ENCODE data around the gene EPHA4.

Gene EPHA4

DNA sequence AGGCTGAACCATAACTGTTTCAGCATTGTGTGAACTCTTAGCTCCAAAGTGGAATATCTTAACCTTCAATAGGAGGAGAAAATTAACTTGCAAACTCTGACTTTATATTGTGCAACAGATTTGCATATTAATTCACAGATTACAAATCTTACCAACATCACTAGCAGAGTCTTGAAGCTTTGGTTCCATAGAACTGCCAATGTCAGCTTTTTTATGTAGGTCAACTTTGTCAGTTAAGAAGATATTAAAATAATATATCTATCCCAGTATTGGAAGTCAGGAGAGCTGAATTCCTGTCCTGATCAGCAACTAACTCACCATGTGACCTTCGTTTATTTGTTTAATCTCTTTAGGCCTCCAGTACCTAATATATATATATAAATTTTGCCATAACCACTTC, 121.8 kb downstream of the EPHA4 start:
- no peaks in the 10 kb centered on the region for H3K9me3 ChIP-seq (ENCODE audit: control insufficient read depth in 5 of 5, low read length in 5 of 5)
- no peak overlapping the region for H3K9ac ChIP-seq (ENCODE audit: low read length in 5 of 5)
- peaks cover 0 to 12% (median 0%) of the 10 kb centered on the region in 5 donors for H3K4me1 ChIP-seq (ENCODE audit: control insufficient read depth in 5 of 5, insufficient read depth in 5 of 5, low read length in 5 of 5)
- no peak overlapping the region for H3K4me3 ChIP-seq (ENCODE audit: low read depth in 1 of 5, low read length in 5 of 5)
- H3K27ac ChIP-seq (ENCODE audit: low read depth, low read length) = no peak overlapping the region
- H3K36me3 ChIP-seq (ENCODE audit: control insufficient read depth in 5 of 5, insufficient read depth in 5 of 5, low read length in 5 of 5) = peaks cover 0 to 10% (median 2%) of the 10 kb centered on the region in 5 donors
- no peaks in the 10 kb centered on the region for H3K27me3 ChIP-seq (ENCODE audit: control insufficient read depth in 5 of 5, insufficient read depth in 4 of 5, low read length in 5 of 5)

DNA sequence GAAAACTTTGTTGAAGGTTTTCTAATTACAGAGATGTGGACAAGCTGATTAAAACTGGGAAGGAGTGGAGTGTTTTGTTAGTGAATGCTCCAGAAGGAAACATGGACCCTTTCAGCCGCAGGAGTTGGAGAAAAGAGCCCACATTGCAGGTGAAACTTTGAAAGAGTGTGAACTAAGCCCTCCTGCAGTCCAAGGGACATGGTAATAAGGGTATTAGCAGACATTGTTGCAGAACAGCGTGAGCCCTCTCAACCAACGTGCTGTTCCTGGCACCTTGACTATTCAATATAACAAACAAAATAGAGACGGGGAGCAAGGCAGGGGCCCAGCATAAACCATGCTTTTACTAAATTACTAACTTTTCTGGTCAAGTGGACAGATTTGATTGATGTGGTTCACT, 122.7 kb downstream of the EPHA4 start:
- peaks cover 0 to 13% (median 0%) of the 10 kb centered on the region in 5 donors for H3K4me1 ChIP-seq (ENCODE audit: control insufficient read depth in 5 of 5, insufficient read depth in 5 of 5, low read length in 5 of 5)
- H3K9me3 ChIP-seq (ENCODE audit: control insufficient read depth in 5 of 5, low read length in 5 of 5) = no peaks in the 10 kb centered on the region
- H3K36me3 ChIP-seq (ENCODE audit: control insufficient read depth in 5 of 5, insufficient read depth in 5 of 5, low read length in 5 of 5) = peaks cover 0 to 7% (median 2%) of the 10 kb centered on the region in 5 donors
- H3K27ac ChIP-seq (ENCODE audit: low read depth, low read length) = no peak overlapping the region
- H3K4me3 ChIP-seq (ENCODE audit: low read depth in 1 of 5, low read length in 5 of 5) = no peak overlapping the region
- H3K9ac ChIP-seq (ENCODE audit: low read length in 5 of 5) = no peak overlapping the region
- no peaks in the 10 kb centered on the region for H3K27me3 ChIP-seq (ENCODE audit: control insufficient read depth in 5 of 5, insufficient read depth in 4 of 5, low read length in 5 of 5)

DNA sequence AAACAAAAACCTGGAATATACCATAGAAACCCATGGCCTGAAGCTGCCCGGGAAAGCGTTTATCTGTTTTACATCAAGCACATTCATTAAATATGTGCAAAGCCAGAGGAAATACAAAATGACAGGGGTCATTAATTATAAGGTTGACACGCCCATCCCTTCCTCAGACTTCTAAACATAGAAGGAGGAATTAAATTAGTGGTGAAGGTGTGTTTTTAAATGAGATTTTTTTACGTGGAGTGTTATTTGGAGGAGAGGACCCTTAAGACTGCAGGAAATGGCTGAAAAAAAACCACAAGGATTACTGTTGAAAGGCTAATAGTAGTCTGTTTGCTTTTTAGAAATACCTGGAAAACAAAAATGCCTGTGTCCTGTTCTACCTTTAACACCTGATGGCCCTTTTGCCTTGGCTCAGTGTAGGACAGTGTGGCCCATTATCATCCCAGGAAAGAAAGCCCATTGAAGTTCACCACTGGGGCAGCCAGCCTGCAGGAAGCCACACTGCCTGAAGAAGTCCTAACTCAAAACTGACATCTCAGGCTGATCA, 123.2 kb downstream of the EPHA4 start:
- H3K9me3 ChIP-seq (ENCODE audit: control insufficient read depth in 5 of 5, low read length in 5 of 5) = no peaks in the 10 kb centered on the region

DNA sequence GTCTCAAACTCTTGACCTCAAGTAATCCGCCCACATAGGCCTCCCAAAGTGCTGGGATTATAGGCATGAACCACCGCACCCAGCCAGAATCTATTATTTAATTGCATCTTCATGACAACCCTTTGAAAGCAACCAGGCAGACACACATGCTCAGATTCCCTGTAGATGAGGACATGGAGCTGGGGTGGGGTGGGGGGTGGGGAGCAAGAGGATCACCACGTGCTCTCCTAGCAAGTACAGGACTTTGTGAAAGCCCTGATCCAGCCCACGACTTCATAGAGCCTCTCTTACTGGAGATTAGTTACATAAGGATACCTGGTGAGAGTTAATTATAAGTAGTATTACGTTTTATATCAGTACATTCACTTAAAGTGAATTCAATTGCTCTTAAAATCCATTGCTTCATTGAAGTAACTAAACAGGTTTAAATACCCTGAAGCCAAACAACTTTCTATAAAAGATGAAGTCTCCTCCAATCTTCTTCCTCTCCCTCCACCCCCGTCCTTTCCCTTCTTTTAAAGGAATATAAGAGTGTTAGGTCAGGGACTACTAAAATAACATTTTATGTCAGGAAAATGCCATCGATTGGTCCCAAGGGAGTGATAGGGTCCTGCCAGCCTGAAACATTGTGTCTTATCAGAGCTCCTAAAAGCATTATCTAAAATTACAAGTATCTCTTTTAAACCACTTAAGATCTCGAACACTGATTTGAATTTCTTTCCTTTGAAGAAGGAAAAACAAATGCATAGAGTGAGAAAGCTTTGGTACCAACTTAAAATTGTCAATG, 123.9 kb downstream of the EPHA4 start:
- Histone ChIP-seq H3K4me3 (ENCODE audit: low read depth in 1 of 5, low read length in 5 of 5) (no peak overlapping the region), H3K36me3 (ENCODE audit: control insufficient read depth in 5 of 5, insufficient read depth in 5 of 5, low read length in 5 of 5) (no peaks in the 10 kb centered on the region), H3K9me3 (ENCODE audit: control insufficient read depth in 5 of 5, low read length in 5 of 5) (no peaks in the 10 kb centered on the region), H3K4me1 (ENCODE audit: control insufficient read depth in 5 of 5, insufficient read depth in 5 of 5, low read length in 5 of 5) (peaks cover 2 to 21% (median 11%) of the 10 kb centered on the region in 5 donors), H3K27me3 (ENCODE audit: control insufficient read depth in 5 of 5, insufficient read depth in 4 of 5, low read length in 5 of 5) (no peaks in the 10 kb centered on the region), H3K9ac (ENCODE audit: low read length in 5 of 5) (no peak overlapping the region), H3K27ac (ENCODE audit: low read depth, low read length) (no peak overlapping the region)

More for the DNA sequence above, 123.2 kb downstream of the EPHA4 start:
- Histone ChIP-seq H3K9ac (ENCODE audit: low read length in 5 of 5) (no peak overlapping the region), H3K27me3 (ENCODE audit: control insufficient read depth in 5 of 5, insufficient read depth in 4 of 5, low read length in 5 of 5) (no peaks in the 10 kb centered on the region), H3K27ac (ENCODE audit: low read depth, low read length) (no peak overlapping the region), H3K36me3 (ENCODE audit: control insufficient read depth in 5 of 5, insufficient read depth in 5 of 5, low read length in 5 of 5) (peaks cover 0 to 2% (median 0%) of the 10 kb centered on the region in 5 donors), H3K4me1 (ENCODE audit: control insufficient read depth in 5 of 5, insufficient read depth in 5 of 5, low read length in 5 of 5) (peaks cover 0 to 16% (median 5%) of the 10 kb centered on the region in 5 donors), H3K4me3 (ENCODE audit: low read depth in 1 of 5, low read length in 5 of 5) (no peak overlapping the region)

DNA sequence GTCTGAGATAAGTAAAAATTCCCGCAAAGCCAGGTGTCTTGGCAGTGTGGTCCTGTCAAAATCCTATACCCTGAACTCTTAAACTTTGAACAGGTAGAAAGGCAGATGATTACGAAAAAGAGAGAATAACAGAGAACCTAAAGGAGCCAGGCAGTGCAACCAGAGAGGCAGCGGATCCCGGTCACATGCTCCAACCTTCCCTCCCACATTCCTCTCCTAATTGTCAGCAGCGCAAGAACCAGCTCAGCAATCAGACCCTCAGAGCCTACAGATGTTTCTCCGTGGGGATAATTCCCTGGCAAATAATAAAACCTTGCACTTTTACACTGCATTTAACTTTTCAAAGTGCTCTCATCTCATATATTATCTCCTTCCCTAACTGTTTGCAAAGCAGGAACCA, 124.8 kb downstream of the EPHA4 start:
- H3K9ac ChIP-seq (ENCODE audit: low read length in 5 of 5) = no peak overlapping the region
- H3K4me3 ChIP-seq (ENCODE audit: low read depth in 1 of 5, low read length in 5 of 5) = no peak overlapping the region
- H3K36me3 ChIP-seq (ENCODE audit: control insufficient read depth in 5 of 5, insufficient read depth in 5 of 5, low read length in 5 of 5) = peaks cover 0 to 5% (median under 1%) of the 10 kb centered on the region in 5 donors
- H3K27me3 ChIP-seq (ENCODE audit: control insufficient read depth in 5 of 5, insufficient read depth in 4 of 5, low read length in 5 of 5) = no peaks in the 10 kb centered on the region
- no peak overlapping the region for H3K27ac ChIP-seq (ENCODE audit: low read depth, low read length)
- no peaks in the 10 kb centered on the region for H3K9me3 ChIP-seq (ENCODE audit: control insufficient read depth in 5 of 5, low read length in 5 of 5)
- H3K4me1 ChIP-seq (ENCODE audit: control insufficient read depth in 5 of 5, insufficient read depth in 5 of 5, low read length in 5 of 5) = peaks cover 2 to 21% (median 11%) of the 10 kb centered on the region in 5 donors

DNA sequence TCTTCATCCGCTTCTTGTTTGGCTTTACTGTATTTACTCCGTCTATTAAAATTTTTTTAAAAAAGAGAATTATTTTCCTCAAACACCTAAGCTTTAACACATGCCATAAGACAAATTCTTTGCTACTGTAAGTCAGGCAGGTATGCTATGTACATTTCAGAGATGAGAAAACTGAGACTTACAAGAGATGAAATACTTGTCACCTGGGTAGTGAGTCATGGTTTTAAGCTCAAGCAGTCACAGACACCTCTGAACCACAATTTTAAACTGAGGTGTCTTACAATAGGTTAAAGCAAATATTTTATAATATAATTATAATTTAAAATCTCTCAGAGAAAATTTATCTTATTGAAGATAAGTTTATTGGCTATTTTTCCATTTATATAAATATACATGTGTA, 126.0 kb downstream of the EPHA4 start:
- Histone ChIP-seq H3K4me1 (ENCODE audit: control insufficient read depth in 5 of 5, insufficient read depth in 5 of 5, low read length in 5 of 5) (peaks cover 2 to 21% (median 11%) of the 10 kb centered on the region in 5 donors), H3K9ac (ENCODE audit: low read length in 5 of 5) (no peak overlapping the region), H3K4me3 (ENCODE audit: low read depth in 1 of 5, low read length in 5 of 5) (no peak overlapping the region), H3K27me3 (ENCODE audit: control insufficient read depth in 5 of 5, insufficient read depth in 4 of 5, low read length in 5 of 5) (no peaks in the 10 kb centered on the region), H3K36me3 (ENCODE audit: control insufficient read depth in 5 of 5, insufficient read depth in 5 of 5, low read length in 5 of 5) (peaks cover 0 to 17% (median 9%) of the 10 kb centered on the region in 5 donors), H3K9me3 (ENCODE audit: control insufficient read depth in 5 of 5, low read length in 5 of 5) (no peaks in the 10 kb centered on the region), H3K27ac (ENCODE audit: low read depth, low read length) (no peak overlapping the region)

DNA sequence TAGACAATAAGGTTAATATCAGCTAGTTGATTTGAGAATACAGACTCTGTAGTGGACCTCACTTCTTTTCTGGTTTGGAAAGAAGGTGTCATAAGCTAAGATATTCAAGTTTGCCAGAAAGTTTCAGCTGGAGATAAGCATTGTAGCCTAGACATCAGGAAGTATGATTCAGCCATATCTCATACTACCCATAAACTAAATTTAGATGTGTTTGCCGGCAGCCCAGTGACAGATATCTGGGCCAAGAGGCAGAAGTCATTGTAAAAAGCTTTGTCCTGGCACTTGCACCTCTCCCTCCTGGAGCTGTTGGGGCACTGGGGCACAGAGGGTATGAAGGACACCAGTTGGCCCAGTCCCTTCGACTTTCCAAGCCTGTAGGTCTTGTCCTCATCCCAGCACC, 128.0 kb downstream of the EPHA4 start:
- peak overlapping the region; percentile 73 for H3K27ac ChIP-seq (ENCODE audit: low read depth, low read length)

DNA sequence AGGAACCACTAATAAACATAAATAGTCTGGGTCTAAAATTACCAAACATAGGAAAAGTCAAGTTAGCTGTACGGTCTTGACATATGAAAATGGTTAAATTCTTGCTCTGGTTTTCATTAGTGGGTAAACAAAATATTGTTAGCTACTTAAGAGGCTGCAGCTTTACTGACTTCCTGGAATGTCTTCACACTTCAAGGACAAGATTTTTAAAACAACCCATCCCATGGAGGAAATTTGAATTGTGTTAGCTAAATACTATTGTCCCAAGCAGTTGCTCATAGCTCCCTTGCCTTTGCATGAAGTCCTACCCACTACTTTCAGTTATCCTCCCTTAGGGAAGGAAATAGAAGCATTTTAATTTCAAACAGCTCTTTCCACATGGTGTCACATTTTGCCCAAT, 128.5 kb downstream of the EPHA4 start:
- Histone ChIP-seq H3K4me1 (ENCODE audit: control insufficient read depth in 5 of 5, insufficient read depth in 5 of 5, low read length in 5 of 5) (peaks cover 2 to 25% (median 15%) of the 10 kb centered on the region in 5 donors), H3K27ac (ENCODE audit: low read depth, low read length) (peak overlapping the region; percentile 73), H3K27me3 (ENCODE audit: control insufficient read depth in 5 of 5, insufficient read depth in 4 of 5, low read length in 5 of 5) (no peaks in the 10 kb centered on the region), H3K9me3 (ENCODE audit: control insufficient read depth in 5 of 5, low read length in 5 of 5) (no peaks in the 10 kb centered on the region), H3K36me3 (ENCODE audit: control insufficient read depth in 5 of 5, insufficient read depth in 5 of 5, low read length in 5 of 5) (peaks cover 0 to 17% (median 9%) of the 10 kb centered on the region in 5 donors), H3K9ac (ENCODE audit: low read length in 5 of 5) (no peak overlapping the region), H3K4me3 (ENCODE audit: low read depth in 1 of 5, low read length in 5 of 5) (no peak overlapping the region)

More for the DNA sequence above, 128.0 kb downstream of the EPHA4 start:
- H3K4me3 ChIP-seq (ENCODE audit: low read depth in 1 of 5, low read length in 5 of 5) = no peak overlapping the region
- H3K4me1 ChIP-seq (ENCODE audit: control insufficient read depth in 5 of 5, insufficient read depth in 5 of 5, low read length in 5 of 5) = peaks cover 2 to 30% (median 15%) of the 10 kb centered on the region in 5 donors
- H3K36me3 ChIP-seq (ENCODE audit: control insufficient read depth in 5 of 5, insufficient read depth in 5 of 5, low read length in 5 of 5) = peaks cover 0 to 17% (median 9%) of the 10 kb centered on the region in 5 donors
- no peaks in the 10 kb centered on the region for H3K9me3 ChIP-seq (ENCODE audit: control insufficient read depth in 5 of 5, low read length in 5 of 5)
- H3K9ac ChIP-seq (ENCODE audit: low read length in 5 of 5) = no peak overlapping the region
- no peaks in the 10 kb centered on the region for H3K27me3 ChIP-seq (ENCODE audit: control insufficient read depth in 5 of 5, insufficient read depth in 4 of 5, low read length in 5 of 5)

DNA sequence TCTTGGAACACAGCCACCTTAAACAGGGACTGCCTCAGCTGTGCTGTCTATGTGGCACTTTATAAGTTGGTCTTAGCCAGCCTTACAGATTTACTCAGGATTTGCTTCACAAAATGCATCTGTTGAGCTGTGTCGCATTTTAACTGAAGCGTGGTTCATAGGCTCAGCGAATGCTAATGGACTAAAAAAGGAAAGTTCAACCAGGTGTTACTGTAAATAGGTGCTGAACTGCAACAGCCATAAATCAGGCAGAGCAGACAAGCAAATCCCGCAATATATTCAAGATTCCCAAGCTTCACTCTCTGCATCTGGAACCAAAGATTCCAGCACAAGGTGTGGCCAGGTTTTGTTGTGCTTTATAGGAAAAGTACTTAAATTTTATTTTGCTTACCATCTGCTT, 130.0 kb downstream of the EPHA4 start:
- H3K36me3 ChIP-seq (ENCODE audit: control insufficient read depth in 5 of 5, insufficient read depth in 5 of 5, low read length in 5 of 5) = peaks cover 0 to 17% (median 9%) of the 10 kb centered on the region in 5 donors
- no peak overlapping the region for H3K9ac ChIP-seq (ENCODE audit: low read length in 5 of 5)
- no peaks in the 10 kb centered on the region for H3K27me3 ChIP-seq (ENCODE audit: control insufficient read depth in 5 of 5, insufficient read depth in 4 of 5, low read length in 5 of 5)
- no peaks in the 10 kb centered on the region for H3K9me3 ChIP-seq (ENCODE audit: control insufficient read depth in 5 of 5, low read length in 5 of 5)
- H3K4me3 ChIP-seq (ENCODE audit: low read depth in 1 of 5, low read length in 5 of 5) = no peak overlapping the region
- peaks cover 2 to 23% (median 15%) of the 10 kb centered on the region in 5 donors for H3K4me1 ChIP-seq (ENCODE audit: control insufficient read depth in 5 of 5, insufficient read depth in 5 of 5, low read length in 5 of 5)
- H3K27ac ChIP-seq (ENCODE audit: low read depth, low read length) = no peak overlapping the region

DNA sequence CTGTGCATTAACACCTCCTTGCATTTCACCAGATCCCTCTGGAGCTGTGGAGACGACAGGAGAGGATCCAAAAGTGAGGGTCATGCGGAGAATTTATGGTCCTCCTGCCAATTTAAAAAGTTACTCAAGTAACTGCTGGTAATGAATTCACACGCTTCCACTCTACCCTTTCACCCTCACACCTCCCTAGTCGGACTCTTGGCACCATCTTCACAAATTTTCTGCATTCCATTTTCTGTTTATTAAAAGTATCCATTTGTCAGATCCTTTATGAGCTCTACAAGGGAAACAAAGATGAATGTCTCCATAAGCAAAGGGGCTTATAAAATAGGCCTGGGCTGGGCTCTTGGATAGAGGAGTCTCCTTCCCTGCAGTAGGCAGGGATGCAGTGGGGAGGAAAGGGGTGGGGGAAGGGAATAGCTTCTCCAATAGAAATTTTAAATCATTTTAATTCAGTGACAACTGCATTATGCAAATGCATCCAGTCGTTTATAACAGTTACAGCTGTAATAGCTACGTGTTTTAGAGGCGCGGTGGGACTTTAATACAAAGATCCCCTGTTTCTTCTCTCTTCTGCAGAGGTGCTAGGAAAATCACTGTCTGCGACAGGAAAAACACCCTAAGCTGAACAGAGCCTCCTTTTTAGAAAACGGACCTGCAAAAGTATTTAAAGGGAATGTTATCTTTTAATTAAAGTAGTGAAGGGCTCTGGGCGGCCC, 132.2 kb downstream of the EPHA4 start:
- H3K36me3 ChIP-seq (ENCODE audit: control insufficient read depth in 5 of 5, insufficient read depth in 5 of 5, low read length in 5 of 5) = peaks cover 0 to 22% (median 14%) of the 10 kb centered on the region in 5 donors
- peaks cover 2 to 23% (median 15%) of the 10 kb centered on the region in 5 donors for H3K4me1 ChIP-seq (ENCODE audit: control insufficient read depth in 5 of 5, insufficient read depth in 5 of 5, low read length in 5 of 5)
- no peak overlapping the region for H3K9ac ChIP-seq (ENCODE audit: low read length in 5 of 5)
- no peaks in the 10 kb centered on the region for H3K9me3 ChIP-seq (ENCODE audit: control insufficient read depth in 5 of 5, low read length in 5 of 5)
- H3K4me3 ChIP-seq (ENCODE audit: low read depth in 1 of 5, low read length in 5 of 5) = no peak overlapping the region
- no peak overlapping the region for H3K27ac ChIP-seq (ENCODE audit: low read depth, low read length)
- no peaks in the 10 kb centered on the region for H3K27me3 ChIP-seq (ENCODE audit: control insufficient read depth in 5 of 5, insufficient read depth in 4 of 5, low read length in 5 of 5)

Measured in subcutaneous abdominal adipose tissue (tissue), 5 donors.